SHP77 (cell line): ENCODE data around the gene PTPRT.

Experiments
- DNase-seq, 2 experiments: peaks; one replicate each; lab custom pipeline; 2025; lab: John Stamatoyannopoulos, UW

Gene PTPRT

DNA sequence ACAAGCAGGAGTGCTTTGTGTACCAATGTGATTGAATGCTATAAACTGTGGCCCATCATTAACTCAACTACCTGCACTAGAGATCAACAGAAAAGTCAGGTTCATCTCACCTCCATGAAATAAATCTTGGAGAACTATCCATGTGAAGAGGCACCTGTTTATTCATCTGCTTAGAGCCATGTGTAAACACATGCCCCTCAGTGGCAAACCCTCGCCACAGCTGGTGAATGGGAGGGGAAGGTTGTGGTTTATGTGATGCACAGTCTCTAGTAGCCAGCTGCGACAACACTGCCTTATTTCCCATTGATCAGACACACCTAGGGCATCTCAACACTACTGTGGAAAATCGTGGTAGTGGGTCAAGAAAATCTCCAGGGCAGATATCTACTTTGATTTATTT is 640.2 kb downstream of the PTPRT start:
- peak; percentile 64 to 78 for DNase-seq

DNA sequence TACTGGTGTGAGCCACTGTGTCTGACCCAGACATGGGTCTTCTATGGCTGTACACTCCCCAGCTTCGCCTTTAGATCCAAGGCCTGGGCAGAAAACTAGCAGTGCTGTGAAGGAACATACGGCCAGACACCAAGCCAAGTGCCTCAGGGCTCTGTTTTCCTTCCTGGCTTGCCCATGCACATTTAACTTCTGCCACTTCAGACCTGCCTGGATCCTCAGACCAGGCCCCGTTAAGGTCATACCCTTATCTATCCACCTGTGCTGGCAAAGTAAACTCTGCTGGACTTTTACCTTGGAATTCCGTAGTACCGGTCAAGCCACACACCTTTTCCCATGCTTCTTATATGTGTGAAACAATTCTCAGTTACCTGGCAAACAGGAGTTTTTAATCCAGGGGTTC is 644.8 kb downstream of the PTPRT start:
- DNase-seq, result no peak

DNA sequence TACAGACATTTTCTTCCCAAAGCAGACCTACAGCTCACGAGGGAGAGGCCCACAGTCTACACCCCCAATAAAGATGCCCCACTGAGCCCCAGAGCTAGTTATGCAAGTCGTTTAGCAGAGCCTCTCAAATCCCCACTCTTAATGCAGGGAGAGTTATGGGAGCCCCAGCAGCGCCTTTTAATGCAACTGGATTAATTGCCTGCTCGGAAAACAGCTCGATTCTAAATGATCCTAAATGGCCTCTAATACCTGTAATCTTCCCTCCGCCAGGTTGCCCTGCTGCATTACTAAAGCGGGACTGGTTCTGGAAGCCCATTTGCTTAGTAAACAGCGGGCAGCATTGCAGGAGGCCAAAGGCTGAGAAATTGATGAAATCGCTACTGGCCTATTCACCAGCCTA is 656.9 kb downstream of the PTPRT start:
- DNase-seq, result no peak

DNA sequence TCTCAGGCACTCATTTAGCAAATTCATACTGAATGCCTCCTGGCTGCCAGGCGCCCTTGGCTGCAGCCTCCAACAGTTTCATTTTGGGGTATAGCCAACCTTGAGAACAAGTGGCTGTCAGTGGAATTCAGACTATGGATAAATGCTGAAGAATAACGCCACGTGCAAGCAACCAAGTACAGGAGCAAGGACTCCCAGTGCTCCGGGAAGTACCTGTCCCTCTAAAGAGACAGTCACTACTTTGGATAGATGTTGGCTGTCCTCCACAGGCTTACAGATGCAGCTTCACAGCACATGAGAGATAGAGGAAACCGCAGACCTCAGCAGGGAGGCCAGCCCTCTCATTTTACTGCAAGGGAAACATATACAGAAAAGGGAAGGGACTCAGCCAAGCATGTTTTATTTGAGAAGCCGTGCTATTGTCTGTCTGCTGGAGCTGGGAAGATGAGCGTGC is 658.2 kb downstream of the PTPRT start:
- DNase-seq, result no peak

DNA sequence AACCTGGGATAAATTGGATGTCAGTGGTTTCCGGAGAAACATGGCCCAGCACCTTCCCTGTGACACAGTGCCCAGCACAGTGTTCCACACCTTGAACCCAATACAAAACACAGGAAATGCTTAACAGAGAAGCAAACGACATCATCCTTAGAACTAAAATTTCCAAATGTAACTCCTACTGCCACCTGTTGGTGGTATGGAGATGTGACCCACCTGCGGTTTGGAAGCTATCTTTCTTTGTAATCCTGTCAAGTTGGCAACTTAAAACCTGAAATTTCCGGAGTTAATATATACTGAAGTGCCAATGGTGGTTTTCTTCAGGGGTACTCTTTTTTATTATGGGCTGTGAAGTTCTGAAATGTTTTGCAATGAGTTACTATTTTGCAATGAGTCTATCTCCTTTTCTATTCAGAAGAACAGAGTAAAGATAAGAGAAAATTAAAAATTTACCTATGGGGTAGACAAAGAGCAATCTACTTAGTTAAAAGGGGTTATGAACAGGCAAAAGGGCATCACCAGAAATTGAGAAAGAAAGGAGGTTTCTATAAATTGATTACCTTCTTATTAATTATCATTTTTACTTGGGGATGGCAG is 658.8 kb downstream of the PTPRT start:
- DNase-seq, result peak; percentile 15 to 23

DNA sequence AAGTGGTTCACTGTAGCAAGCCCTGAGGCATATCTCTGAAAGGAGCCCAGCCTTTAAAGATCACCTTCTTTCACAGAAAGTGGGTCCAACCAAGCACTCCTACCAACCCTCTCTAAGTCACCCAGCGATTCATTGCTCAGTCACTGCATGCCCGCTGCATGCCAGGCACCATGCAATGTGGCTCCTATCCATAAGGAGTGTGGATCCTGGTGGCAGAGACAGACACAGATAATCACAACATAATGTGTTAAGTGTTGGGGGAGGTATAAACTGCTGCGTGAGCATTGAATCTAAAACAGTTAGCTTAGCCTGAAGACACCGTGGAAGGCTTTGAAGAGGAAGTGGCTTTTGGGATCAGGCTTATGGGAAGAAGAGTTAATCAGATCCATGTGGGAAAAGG is 659.5 kb downstream of the PTPRT start:
- no peak for DNase-seq

DNA sequence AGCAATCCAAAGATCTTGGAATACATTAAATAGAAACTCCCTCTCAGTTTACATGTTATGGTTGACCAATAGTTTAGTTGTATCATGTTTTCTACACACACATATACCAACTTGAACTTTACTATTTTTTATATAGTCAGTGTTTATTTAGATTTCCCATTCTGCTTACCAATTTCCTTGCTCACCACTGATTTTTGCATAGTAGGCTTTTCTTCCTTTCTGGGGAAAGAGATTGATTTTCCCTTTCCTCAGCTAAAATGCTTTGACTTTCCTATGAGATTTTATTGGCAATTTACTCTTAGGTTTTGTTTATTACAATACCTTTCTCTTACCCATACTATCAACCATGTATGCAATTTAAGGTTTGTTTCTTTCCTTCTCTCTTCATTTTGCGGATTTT is 665.6 kb downstream of the PTPRT start:
- no peak for DNase-seq

DNA sequence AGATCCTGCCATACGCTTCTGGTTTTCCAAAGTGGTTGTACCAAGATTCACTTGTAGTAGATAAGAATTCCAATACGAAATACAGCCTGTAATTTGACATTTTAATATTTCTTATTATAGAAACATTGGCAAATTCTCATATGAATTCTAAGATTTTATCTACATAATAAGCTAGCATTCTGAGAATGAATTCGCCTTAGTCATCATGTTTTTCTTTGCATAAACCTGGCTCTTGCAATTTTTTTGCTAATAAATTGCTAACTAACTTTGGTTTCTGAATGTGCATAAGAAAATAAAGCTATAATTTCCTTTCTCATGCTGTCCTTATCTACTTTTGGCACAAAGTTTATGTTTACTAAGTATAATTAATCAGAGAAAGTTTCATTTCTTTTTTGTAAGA is 673.0 kb downstream of the PTPRT start:
- DNase-seq, result no peak

DNA sequence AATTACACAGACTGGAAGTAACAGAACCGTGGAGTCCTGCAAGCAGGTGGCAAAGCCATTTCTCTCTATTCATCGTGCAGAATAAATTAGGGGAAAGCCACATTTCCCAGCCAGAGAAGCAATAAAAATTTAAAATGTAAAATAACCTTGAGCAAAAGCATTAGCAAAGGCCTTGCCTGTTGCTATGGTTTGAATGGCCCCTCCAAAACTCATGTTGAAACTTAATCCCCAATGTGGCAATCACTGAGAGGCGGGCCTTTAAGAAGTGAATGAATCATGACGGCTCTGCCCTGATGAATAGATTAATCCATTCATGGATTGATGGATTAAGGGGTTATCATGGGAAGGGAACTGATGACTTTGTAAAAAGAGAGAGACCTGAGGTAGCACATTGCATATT is 679.0 kb downstream of the PTPRT start:
- no peak for DNase-seq

DNA sequence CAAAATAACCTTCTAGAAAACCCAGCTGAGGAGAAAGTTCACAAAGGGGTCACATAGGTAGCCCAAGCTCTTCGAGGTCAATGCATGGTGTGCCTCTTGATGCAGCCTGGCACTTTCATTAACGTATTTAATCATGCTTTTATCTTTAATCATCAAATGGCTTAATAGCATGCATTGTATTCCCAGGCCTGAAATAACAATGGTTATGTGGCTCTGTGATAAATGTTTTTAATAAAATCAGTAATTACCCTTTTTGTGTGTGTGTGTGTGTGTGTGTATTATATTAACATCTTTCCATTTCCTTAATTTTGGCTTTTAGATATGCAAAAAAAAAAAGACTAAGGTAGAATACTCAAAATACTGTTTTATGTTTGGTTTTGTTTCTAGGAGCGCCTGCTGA is 681.8 kb downstream of the PTPRT start:
- no peak for DNase-seq

DNA sequence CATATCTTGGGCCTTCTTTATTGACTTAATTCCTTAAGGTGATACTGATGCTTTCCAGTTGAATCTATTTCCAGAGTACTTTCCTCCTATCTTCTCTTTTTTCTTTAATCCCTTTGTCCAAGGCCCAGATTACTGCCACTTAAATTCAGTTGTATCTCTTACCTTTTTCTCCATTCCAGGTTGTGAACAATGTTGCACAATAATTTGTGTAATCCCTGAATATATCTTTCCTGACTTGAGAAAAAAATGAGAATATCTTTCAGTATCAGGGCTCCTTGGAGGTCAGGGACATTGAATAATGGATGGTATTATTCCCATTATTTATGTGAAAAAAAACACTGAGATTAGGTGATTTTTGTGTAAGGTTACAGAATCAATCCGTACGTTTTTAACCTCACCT is 683.3 kb downstream of the PTPRT start:
- DNase-seq, result no peak

DNA sequence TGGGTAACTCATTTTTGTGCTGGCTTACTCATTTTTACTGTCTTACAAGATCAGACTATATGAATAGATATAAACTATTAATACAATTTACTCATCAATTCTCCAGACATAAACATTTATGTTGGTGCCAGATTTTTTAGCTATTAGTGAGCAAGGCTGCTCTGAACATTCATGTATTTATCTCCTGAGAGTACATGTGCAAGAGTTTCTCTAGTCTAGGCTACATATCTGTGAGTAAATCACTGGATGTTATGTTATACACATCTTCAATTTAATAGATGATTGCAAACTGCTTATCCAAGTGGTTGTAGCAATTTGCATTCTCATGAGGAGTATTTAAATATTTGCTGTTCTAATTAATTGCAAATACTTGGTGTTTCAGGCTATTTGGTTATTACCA is 687.1 kb downstream of the PTPRT start:
- no peak for DNase-seq

DNA sequence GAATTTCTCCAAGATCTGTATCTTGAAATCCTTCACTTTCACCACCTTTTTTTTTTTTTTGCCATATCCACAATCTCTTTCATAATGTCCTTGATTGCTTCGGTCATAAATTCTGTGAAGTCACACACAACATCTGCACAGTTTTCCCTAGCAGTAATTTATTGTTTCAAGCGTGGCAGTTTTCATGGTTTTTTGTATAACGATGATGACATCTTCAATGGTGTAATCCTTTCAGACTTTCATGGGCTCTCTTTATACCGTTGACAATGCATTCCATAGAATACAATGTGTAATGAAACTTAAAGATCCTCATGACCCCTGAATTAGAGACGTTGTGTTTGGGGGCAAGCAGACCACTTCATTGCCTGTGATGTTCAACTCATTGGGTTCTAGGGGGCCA is 693.1 kb downstream of the PTPRT start:
- DNase-seq, result no peak

DNA sequence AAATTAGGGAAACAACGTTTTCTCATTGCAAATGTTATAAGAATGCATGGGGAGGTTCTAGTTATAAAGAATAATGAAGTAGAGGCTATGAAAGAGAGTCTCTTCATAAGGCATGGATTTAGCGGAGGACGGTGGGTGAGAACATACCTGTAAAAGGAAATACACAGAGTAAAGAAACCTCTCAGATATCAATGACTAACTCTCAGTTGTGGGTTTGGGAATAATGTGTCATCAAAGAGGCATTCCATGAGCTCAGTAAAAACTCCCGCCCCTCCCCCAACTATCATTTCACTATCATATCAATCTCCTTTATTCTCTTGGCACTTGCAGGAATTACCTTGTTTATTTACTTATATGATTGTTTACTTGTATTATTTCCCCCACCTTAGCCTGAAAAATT is 695.4 kb downstream of the PTPRT start:
- DNase-seq, result no peak

DNA sequence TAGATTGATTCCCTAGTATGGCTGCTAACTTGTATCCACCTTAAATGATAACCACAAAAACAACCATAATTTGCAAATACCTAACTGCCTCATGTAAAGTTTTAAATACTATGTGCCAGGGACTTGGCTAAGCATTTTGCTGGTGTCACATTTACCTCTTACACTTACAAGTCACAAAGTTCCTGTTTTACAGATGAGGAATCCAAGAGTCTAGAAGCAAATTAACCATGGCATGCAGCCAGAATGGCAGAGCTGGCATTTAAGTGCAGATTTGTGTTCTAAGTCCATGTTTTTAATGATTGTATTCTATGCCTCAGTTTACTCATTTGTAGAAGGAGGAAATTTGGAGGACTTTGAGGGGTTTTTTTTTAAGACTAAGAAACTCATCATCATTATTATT is 696.7 kb downstream of the PTPRT start:
- DNase-seq, result no peak

DNA sequence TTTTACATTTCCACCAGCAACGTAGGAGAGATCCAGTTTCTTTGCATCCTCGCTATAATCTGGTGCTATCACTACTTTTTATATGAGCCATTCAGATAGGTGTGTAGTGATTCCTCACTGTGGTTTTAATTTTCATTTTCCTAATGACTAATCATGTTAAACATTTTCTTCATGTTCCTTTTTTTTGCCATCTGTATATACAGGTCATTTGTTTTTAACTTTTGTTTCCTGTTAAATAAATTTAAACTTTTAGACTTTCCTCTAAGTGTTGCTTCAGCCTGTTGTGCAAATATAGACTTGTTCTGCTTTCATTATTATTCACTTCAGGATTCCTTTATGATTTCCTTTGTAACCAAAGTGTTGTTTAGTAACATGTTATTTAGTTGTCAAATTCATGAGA is 697.4 kb downstream of the PTPRT start:
- no peak for DNase-seq

DNA sequence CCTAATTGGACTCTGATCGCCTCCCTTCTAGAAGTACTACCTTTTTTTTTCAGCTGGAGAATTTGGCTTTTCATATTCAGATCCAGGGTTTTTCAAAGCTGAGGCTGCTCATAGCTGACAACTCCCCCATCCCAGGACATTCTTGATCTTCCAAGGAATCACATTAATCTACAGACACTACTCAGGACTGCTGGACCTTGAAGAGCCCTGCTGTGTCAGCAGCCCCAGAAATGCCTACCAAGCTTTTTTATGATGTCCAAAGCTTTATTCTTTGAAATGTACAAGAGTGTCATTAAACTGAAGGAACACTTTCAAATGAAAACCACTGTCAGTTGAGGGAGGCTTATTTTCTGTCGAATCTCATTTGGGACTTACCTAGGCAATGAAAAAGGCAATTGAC is 704.1 kb downstream of the PTPRT start:
- DNase-seq, result no peak

DNA sequence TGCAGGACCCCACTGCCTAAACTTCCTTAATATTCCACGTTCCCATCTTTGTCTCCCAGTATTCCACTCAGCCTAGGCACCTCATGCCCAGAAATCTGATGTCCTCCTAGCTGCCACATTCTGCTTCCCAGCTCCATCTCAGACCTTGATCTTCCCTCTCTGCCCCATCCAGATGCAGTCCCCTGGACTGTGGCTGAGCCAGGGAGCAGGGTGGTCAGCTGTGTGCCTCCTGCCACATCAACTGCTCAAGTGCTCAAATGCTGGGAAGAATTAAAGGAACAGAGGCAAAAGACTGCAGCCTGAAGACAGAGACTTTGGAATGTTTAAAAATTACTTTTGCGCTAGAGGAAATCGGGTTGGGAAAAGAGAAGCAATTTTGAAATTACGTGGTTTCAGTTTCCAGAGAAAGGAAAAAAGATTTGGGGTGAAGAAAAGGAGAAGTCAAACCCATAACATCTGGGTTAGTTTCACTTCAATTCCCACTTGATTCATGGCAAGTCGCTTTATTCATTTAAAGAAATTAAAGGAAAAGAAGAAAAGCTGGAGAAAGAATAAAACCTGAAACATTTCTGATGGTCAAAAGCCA is 704.8 kb downstream of the PTPRT start:
- no peak for DNase-seq

DNA sequence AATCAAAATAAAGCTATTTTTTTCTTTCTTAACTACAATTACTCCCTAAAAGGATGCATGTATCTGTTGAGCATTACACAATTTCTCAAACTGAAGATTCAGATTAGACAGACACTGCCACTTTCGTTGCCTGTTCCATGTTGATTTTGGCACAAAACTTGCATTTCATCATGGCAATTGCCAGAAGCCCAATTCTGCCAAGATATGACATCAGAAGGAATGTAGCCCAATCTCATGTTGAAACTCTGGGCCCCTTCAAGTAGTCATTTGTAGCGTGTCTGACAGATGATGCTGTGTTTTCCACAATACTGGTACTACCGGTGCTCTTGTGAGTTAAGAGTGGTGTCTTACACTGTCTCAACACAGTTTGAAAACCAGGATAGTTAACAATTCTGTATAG is 705.4 kb downstream of the PTPRT start:
- no peak for DNase-seq

DNA sequence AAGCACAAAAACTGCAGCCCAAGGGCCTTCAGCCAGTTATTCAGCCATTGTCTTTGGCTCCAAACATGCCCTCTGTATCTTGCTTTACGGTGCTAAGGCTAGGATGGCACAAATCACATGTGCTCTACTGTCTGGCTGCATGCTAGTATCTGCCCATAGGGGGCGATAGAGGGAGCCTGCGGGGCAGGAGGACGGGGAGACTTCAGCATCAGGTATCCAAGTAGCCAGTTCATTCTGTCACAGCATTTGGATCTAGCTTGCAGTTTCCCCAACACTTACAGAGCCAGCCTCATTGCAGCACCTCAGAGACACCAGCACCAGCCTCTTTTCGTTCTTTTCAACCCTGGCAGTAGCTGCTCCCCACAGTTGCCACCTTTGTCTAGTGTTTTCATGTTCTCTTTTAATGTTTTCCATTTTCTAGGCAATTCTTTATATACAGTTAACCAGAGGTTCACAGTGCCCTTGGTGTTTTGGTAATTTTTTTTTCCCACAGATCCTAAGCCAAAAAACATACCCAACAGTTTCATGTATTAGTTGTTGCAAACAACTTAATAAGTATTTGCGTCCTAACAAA is 705.9 kb downstream of the PTPRT start:
- peak; percentile 10 to 37 for DNase-seq

DNA sequence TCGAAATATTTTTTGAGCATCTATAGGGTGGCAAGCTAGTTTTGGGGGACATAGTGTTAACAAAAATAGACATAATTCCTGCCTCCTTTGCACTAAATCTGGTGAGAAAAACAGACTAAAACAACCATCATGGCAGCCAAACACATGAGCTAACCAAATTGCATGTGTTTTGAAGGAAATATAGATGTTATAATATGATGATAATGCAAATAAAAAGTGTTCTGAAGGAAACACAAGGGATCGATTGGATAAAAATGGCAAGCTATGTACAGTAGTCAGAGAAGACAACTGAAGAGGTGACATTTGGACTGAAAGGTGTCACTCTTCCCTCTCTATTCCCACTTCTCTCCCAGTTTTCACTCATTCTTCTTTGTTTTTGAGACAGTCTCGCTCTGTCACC is 706.9 kb downstream of the PTPRT start:
- no peak for DNase-seq

DNA sequence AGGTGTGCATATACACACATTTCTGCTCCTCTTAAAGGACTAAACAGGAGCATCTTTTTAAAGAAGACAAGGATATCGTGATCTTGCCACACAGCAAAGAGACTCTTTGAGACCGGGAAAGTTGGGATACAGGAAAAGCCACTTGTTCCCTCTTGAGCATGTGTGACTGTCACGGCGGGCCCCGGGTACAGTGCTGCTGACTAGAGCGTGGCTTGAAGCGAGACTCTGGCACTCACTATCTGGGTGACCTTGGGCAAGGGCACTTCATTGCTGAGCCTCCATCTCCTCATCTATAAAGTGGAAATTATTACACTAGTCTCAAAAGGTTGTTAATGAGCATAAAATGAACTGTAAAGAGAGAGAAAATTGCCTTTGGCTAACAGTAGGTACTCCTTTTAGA is 713.9 kb downstream of the PTPRT start:
- DNase-seq, result no peak

DNA sequence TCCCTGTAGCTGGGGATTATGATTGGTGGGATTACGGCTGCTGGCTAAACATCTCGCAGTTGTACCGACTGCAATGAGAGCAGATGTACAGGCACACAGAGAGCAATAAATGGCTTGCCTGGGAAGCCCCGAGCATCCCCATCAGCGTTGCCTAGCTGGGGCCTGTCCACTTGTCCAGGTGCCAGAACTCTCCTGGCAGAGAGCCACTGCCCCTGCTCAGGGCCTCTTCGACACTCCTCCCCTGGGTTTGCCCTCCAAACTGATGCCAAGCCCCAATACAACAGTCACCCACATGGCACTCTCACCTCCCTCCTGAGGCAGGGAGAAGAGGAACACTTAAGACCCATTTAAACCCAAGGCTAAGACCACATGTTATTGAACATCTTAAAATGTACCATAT is 715.1 kb downstream of the PTPRT start:
- no peak for DNase-seq

DNA sequence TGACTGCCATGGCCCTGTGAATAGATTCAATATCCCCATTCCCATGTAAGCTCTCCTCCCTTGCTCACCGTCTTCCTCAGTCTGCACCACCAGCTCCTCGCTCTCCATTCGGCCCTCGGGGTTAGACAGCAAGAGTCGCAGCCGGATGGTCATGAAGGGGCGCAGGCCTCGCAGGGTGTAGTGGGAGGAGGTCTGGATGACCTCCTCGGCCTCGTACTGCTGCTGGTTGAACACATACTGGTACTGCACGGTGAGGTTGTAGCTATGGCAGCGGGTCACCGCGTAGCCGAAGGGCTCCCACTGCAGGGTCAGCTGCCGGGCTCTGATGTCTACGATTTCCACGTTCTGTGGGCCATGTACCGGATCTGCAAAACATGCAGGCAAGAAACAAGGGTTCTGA is 717.5 kb downstream of the PTPRT start:
- DNase-seq, result no peak
